PC-9 (cell line): ENCODE measurements around the gene NUB1. TPM values are rescaled to one million over a fixed set of nuclear protein-coding genes. Genes with fewer than 3 reads are reported as not detected.

ENCODE experiments used
- BruUV-seq: library from RNA; stranded (reverse); fragments of 400-500 nt; replicated peaks from 2 replicates; lab custom pipeline; 2021; lab: Mats Ljungman, UMichigan
- CTCF ChIA-PET: fragments of 300-600 bp; sonication (Branson Sonifier 250); formaldehyde crosslinking; loops from one replicate; lab custom pipeline; 2022; ENCODE audit warnings: antibody characterized with exemption; lab: Charles Lee
- POLR2A ChIA-PET: fragments of 300-600 bp; sonication (Branson Sonifier 250); formaldehyde crosslinking; loops from one replicate; lab custom pipeline; 2022; ENCODE audit warnings: antibody characterized with exemption; ENCODE audit not compliant: unreplicated experiment; lab: Charles Lee
- DNase-seq, 2 experiments: peaks; one replicate each; pipeline versions ENCODE4 v3.0.0 to v3.0.0-alpha.2; 2015 to 2022; ENCODE audit warnings: mixed read lengths in 1 of 2
- H2AFZ ChIP-seq: fragments of 200-600 bp; sonication (generic); 2 replicates; pipeline ENCODE4 v1.8.1; 2017; ENCODE audit warnings: antibody characterized with exemption
- H3F3A ChIP-seq: fragments of 200-600 bp; sonication (generic); 2 replicates; pipeline ENCODE4 v1.8.1; 2017; ENCODE audit warnings: antibody characterized with exemption, mild to moderate bottlenecking, low read depth; ENCODE audit not compliant: insufficient read depth
- H3K27ac ChIP-seq: fragments of 200-600 bp; sonication (generic); 2 replicates; pipeline ENCODE4 v1.6.1; 2016; ENCODE audit warnings: mixed run types
- H3K27me3 ChIP-seq: fragments of 200-600 bp; sonication (generic); 2 replicates; pipeline ENCODE4 v1.6.1; 2016; ENCODE audit warnings: low read depth, mixed run types; ENCODE audit not compliant: insufficient read depth
- H3K36me3 ChIP-seq: fragments of 200-600 bp; sonication (generic); 2 replicates; pipeline ENCODE4 v1.6.1; 2016; ENCODE audit warnings: low read depth, mixed run types
- H3K4me1 ChIP-seq: fragments of 200-600 bp; sonication (generic); replicated peaks from 2 replicates; pipeline ENCODE4 v1.6.1; 2016; ENCODE audit warnings: mixed run types; ENCODE audit not compliant: insufficient read depth
- H3K4me2 ChIP-seq: fragments of 200-600 bp; sonication (generic); 2 replicates; pipeline ENCODE4 v1.6.1; 2017; ENCODE audit warnings: mixed run types
- H3K4me3 ChIP-seq: fragments of 200-600 bp; sonication (generic); 2 replicates; pipeline ENCODE4 v1.6.1; 2016; ENCODE audit warnings: mixed run types
- H3K79me2 ChIP-seq: fragments of 200-600 bp; sonication (generic); 2 replicates; pipeline ENCODE4 v1.6.1; 2017; ENCODE audit warnings: low read depth, mixed run types
- H3K9me2 ChIP-seq: fragments of 200-600 bp; sonication (generic); 2 replicates; pipeline ENCODE4 v1.8.1; 2017; ENCODE audit warnings: mild to moderate bottlenecking; ENCODE audit not compliant: insufficient read depth
- H3K9me3 ChIP-seq: fragments of 200-600 bp; sonication (generic); 2 replicates; pipeline ENCODE4 v1.8.1; 2016; ENCODE audit warnings: low read depth; ENCODE audit not compliant: insufficient read depth
- H4K20me1 ChIP-seq: fragments of 200-600 bp; sonication (generic); 2 replicates; pipeline ENCODE4 v1.8.1; 2017; ENCODE audit not compliant: insufficient read depth
- CTCF ChIP-seq: fragments of 200-600 bp; sonication (generic); conservative IDR thresholded peaks from 2 replicates; pipeline ENCODE4 v1.6.1; 2017; ENCODE audit warnings: mixed run types, antibody characterized with exemption, mild to moderate bottlenecking, moderate library complexity
- EZH2 ChIP-seq: fragments of 200-600 bp; sonication (generic); IDR thresholded peaks from 2 replicates; pipeline ENCODE4 v1.8.0; 2017; ENCODE audit warnings: antibody characterized with exemption, low read depth
- intact Hi-C: fragments of 100-400 bp; cut with micrococcal nuclease; formaldehyde crosslinking; loops from one replicate; pipeline ENCODE4 v1.10.0; 2022; ENCODE audit not compliant: unreplicated experiment
- total RNA-seq: library from RNA; stranded (reverse); gene quantifications from 2 replicates; pipeline ENCODE4 v1.2.3, GENCODE V29; 2021

The NUB1 gene
- total RNA-seq, 1 experiment from 2014 or later = 80.6 TPM

GRCh38 chr7:151296202-151296992, 45.2 kb upstream of the NUB1 start:
- no peaks in the 10 kb centered on the region for H3K79me2 ChIP-seq
- H3K4me3 ChIP-seq = no peak overlapping the region
- H3K36me3 ChIP-seq = no peaks in the 10 kb centered on the region
- H3K27me3 ChIP-seq = peaks cover 80% of the 10 kb centered on the region
- no peaks in the 10 kb centered on the region; the same call in 1 of the 2 replicates for H3F3A ChIP-seq
- ChIA-PET CTCF (no interaction called here), POLR2A (no interaction called here)
- H3K4me1 ChIP-seq = no peaks in the 10 kb centered on the region
- H3K9me3 ChIP-seq = no peaks in the 10 kb centered on the region
- H3K4me2 ChIP-seq = no peak overlapping the region
- no peak for DNase-seq
- H3K27ac ChIP-seq = no peak overlapping the region
- no peak overlapping the region for H2AFZ ChIP-seq
- intact Hi-C loops = no loop called here
- H4K20me1 ChIP-seq = no peaks in the 10 kb centered on the region
- TF ChIP-seq EZH2 = no peak
- no peak for TF ChIP-seq CTCF
- no TSS peak for BruUV-seq
- H3K9me2 ChIP-seq = no peaks in the 10 kb centered on the region; the same call in 1 of the 2 replicates

GRCh38 chr7:151298765-151299164, 42.8 kb upstream of the NUB1 start:
- ChIA-PET CTCF (no interaction called here), POLR2A (no interaction called here)
- Histone ChIP-seq H2AFZ (no peak overlapping the region), H3K79me2 (no peaks in the 10 kb centered on the region), H4K20me1 (no peaks in the 10 kb centered on the region), H3K27ac (no peak overlapping the region), H3K4me3 (no peak overlapping the region), H3K4me1 (no peaks in the 10 kb centered on the region), H3F3A (no peaks in the 10 kb centered on the region; the same call in 1 of the 2 replicates), H3K9me3 (no peaks in the 10 kb centered on the region), H3K4me2 (no peak overlapping the region), H3K36me3 (no peaks in the 10 kb centered on the region), H3K9me2 (no peaks in the 10 kb centered on the region; the same call in 1 of the 2 replicates), H3K27me3 (peaks cover 80% of the 10 kb centered on the region)
- no peak for TF ChIP-seq CTCF
- TF ChIP-seq EZH2 = no peak
- BruUV-seq = no TSS peak
- intact Hi-C loops = no loop called here
- no peak for DNase-seq

- no peak overlapping the region for H3K27ac ChIP-seq
- POLR2A ChIA-PET = no interaction called here
- H3K4me2 ChIP-seq = no peak overlapping the region
- H4K20me1 ChIP-seq = no peaks in the 10 kb centered on the region
- H3K79me2 ChIP-seq = no peaks in the 10 kb centered on the region
- H3K4me3 ChIP-seq = no peak overlapping the region
- H3K27me3 ChIP-seq = peaks cover 80% of the 10 kb centered on the region
- intact Hi-C loops = no loop called here
- CTCF ChIA-PET = no interaction called here
- H2AFZ ChIP-seq = no peak overlapping the region
- BruUV-seq = no TSS peak
- H3F3A ChIP-seq = no peaks in the 10 kb centered on the region; the same call in 1 of the 2 replicates
- TF ChIP-seq EZH2 (no peak), CTCF (no peak)
- H3K9me2 ChIP-seq = no peaks in the 10 kb centered on the region; the same call in 1 of the 2 replicates
- no peaks in the 10 kb centered on the region for H3K4me1 ChIP-seq
- no peaks in the 10 kb centered on the region for H3K9me3 ChIP-seq
- no peak for DNase-seq
- no peaks in the 10 kb centered on the region for H3K36me3 ChIP-seq
Observed at GRCh38 chr7:151299530-151299929, 42.1 kb upstream of the NUB1 start.
